ENCODE data around the gene DAGLA.

Gene DAGLA

GRCh38 chr11:61731211-61731951 is 51.2 kb downstream of the DAGLA start:
- no peak for FAIRE-seq

GRCh38 chr11:61731952-61732675 is 51.9 kb downstream of the DAGLA start:
- FAIRE-seq = no peak

- no peak for FAIRE-seq
Observed at GRCh38 chr11:61732705-61733104, 52.5 kb downstream of the DAGLA start.

- peak; percentile 72 for FAIRE-seq
Observed at GRCh38 chr11:61733120-61733978, 53.2 kb downstream of the DAGLA start.

- FAIRE-seq = no peak
Observed at GRCh38 chr11:61734767-61735166, 54.6 kb downstream of the DAGLA start.

- no peak for FAIRE-seq
Observed at GRCh38 chr11:61735391-61735790, 55.2 kb downstream of the DAGLA start.

- no peak for FAIRE-seq
Observed at GRCh38 chr11:61736310-61736709, 56.1 kb downstream of the DAGLA start.

- no peak for FAIRE-seq
Observed at GRCh38 chr11:61737131-61737530, 56.9 kb downstream of the DAGLA start.

GRCh38 chr11:61737636-61738386 is 57.6 kb downstream of the DAGLA start:
- no peak for FAIRE-seq

GRCh38 chr11:61738776-61739175 is 58.6 kb downstream of the DAGLA start:
- no peak for FAIRE-seq

GRCh38 chr11:61739413-61739812 is 59.2 kb downstream of the DAGLA start:
- FAIRE-seq = no peak

GRCh38 chr11:61739966-61740365 is 59.8 kb downstream of the DAGLA start:
- no peak for FAIRE-seq

GRCh38 chr11:61742391-61742790 is 62.2 kb downstream of the DAGLA start:
- FAIRE-seq = no peak

GRCh38 chr11:61743486-61744095 is 63.4 kb downstream of the DAGLA start:
- FAIRE-seq = no peak

GRCh38 chr11:61744181-61744580 is 64.0 kb downstream of the DAGLA start:
- FAIRE-seq = no peak

- no peak for FAIRE-seq
Observed at GRCh38 chr11:61744609-61745156, 64.5 kb downstream of the DAGLA start.

GRCh38 chr11:61745781-61746441 is 65.7 kb downstream of the DAGLA start:
- no peak for FAIRE-seq

GRCh38 chr11:61746442-61747191 is 66.4 kb downstream of the DAGLA start:
- FAIRE-seq = no peak

GRCh38 chr11:61747192-61747966 is 67.2 kb downstream of the DAGLA start:
- no peak for FAIRE-seq

GRCh38 chr11:61747967-61748285 is 67.7 kb downstream of the DAGLA start:
- FAIRE-seq = no peak
